RWPE1 (cell line): ENCODE results near the gene CALU.

Experiments used
- CTCF ChIA-PET: fragments of 350-600 bp; sonication (Branson Sonifier 250); formaldehyde crosslinking; extraction: SDS; loops from one replicate; lab custom pipeline; 2021; lab: Yijun Ruan, JAX
- POLR2A ChIA-PET: fragments of 400-600 bp; formaldehyde crosslinking; extraction: SDS; loops from one replicate; lab custom pipeline; 2020; ENCODE audit warnings: antibody characterized with exemption; ENCODE audit not compliant: low non-redundant PET; lab: Yijun Ruan, JAX
- DNase-seq: peaks from one replicate; pipeline ENCODE4 v3.0.0; 2012; ENCODE audit warnings: low spot score
- H3K27ac ChIP-seq: fragments of 450-650 bp; 2 replicates; pipeline ENCODE4 v1.5.1; 2017
- CTCF ChIP-seq: fragments of 450-650 bp; conservative IDR thresholded peaks from 2 replicates; pipeline ENCODE4 v1.5.1; 2017; ENCODE audit warnings: low read depth, mild to moderate bottlenecking

CALU gene

GRCh38 chr7:128752251-128752650 is 13.1 kb downstream of the CALU start:
- no peak for DNase-seq
- no peak overlapping the region for H3K27ac ChIP-seq
- ChIA-PET CTCF (no interaction called here), POLR2A (no interaction called here)
- no peak for TF ChIP-seq CTCF

- ChIA-PET CTCF (no interaction called here), POLR2A (no interaction called here)
- no peak for DNase-seq
- no peak overlapping the region for H3K27ac ChIP-seq
- no peak for TF ChIP-seq CTCF
Observed at GRCh38 chr7:128755075-128755818, 16.1 kb downstream of the CALU start.

GRCh38 chr7:128755819-128756476 is 16.8 kb downstream of the CALU start:
- ChIA-PET CTCF (no interaction called here), POLR2A (no interaction called here)
- no peak for TF ChIP-seq CTCF
- no peak for DNase-seq
- no peak overlapping the region for H3K27ac ChIP-seq

GRCh38 chr7:128757203-128757602 is 18.0 kb downstream of the CALU start:
- CTCF ChIA-PET, result interaction anchor here (0.6 to 0.9 kb wide), 2 partner anchors 10 to 220 kb away, joined by 3 read pairs; no protein-coding TSS in a partner anchor
- POLR2A ChIA-PET, result no interaction called here
- no peak for DNase-seq
- H3K27ac ChIP-seq, result no peak overlapping the region
- no peak for TF ChIP-seq CTCF

GRCh38 chr7:128758553-128758952 is 19.4 kb downstream of the CALU start:
- POLR2A ChIA-PET, result no interaction called here
- H3K27ac ChIP-seq, result no peak overlapping the region
- no peak for TF ChIP-seq CTCF
- DNase-seq, result no peak
- CTCF ChIA-PET, result no interaction called here

- TF ChIP-seq CTCF, result no peak
- ChIA-PET POLR2A (no interaction called here), CTCF (no interaction called here)
- no peak for DNase-seq
- H3K27ac ChIP-seq, result no peak overlapping the region
Observed at GRCh38 chr7:128759242-128759641, 20.1 kb downstream of the CALU start.
